ENCODE measurements around the gene PPP4R4. TPM values are rescaled to one million over a fixed set of nuclear protein-coding genes. Genes with fewer than 3 reads are reported as not detected.
"Not testable (repeated sequence)": the region's sequence is repeated elsewhere in the genome, so short reads cannot be mapped to it uniquely, and the experiment has no call there.

Gene PPP4R4
- polyA plus RNA-seq, 3 donors = 0.26 to 0.38 (median 0.27) TPM

DNA sequence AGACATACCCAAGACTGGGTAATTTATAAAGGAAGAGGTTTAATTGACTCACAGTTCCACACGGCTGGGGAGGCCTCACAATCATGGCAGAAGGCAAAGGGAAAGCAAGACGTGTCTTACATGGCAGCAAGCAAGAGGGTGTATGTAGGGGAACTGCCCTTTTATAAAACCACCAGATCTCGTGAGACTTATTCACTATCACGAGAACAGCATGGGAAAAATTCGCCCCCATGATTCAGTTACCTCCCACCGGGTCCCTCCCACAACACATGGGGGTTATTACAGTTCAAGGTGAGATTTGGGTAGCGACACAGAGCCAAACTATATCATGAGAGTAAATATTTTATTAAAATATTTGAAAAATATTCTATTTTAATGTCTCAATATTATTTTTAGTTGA is 94.5 kb downstream of the PPP4R4 start:
- DNase-seq = not testable (repeated sequence)

DNA sequence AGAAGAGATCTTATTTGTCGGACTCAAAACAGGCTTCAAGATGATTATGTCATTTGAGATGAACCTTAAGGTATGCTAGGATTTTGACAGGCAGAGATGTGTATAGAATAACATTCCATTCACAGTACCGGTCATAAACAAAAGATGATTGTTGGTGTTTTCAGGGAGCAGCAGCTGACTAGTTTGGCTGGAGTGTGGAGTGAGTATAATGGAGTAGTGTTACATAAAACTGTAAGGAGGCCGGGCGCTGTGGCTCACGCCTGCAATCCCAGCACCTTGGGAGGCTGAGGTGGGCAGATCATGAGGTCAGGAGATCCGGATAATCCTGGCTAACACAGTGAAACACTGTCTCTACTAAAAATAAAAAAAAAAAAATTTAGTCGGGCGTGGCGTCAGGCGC is 95.0 kb downstream of the PPP4R4 start:
- no peak for DNase-seq

- not testable (repeated sequence) for DNase-seq
These were observed 102.9 kb downstream of the PPP4R4 start for GRCh38 chr14:94276898-94277561.

DNA sequence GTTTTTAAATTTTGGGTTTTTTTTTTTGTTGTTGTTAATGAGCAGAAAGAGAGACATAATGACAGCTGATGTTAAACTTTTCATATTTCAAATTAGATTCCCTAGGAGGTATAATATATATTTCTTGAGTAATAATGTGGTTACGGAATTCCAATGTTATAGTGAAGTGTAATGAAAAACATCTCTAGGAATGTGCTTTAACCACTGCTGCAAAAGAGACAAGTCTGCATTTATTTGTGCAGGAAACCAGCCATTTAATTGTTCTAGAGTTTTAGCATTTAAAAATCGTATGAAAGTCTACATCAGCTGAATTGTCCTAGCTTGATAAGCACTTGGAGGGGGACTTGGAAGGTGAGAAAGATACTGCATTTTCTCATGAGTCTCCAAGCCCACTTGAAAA is 104.6 kb downstream of the PPP4R4 start:
- DNase-seq = no peak

GRCh38 chr14:94282991-94283723 is 109.0 kb downstream of the PPP4R4 start:
- DNase-seq = no peak

GRCh38 chr14:94284221-94284620 is 110.1 kb downstream of the PPP4R4 start:
- peak; percentile 14 for DNase-seq

GRCh38 chr14:94285158-94285557 is 111.0 kb downstream of the PPP4R4 start:
- no peak for DNase-seq

DNA sequence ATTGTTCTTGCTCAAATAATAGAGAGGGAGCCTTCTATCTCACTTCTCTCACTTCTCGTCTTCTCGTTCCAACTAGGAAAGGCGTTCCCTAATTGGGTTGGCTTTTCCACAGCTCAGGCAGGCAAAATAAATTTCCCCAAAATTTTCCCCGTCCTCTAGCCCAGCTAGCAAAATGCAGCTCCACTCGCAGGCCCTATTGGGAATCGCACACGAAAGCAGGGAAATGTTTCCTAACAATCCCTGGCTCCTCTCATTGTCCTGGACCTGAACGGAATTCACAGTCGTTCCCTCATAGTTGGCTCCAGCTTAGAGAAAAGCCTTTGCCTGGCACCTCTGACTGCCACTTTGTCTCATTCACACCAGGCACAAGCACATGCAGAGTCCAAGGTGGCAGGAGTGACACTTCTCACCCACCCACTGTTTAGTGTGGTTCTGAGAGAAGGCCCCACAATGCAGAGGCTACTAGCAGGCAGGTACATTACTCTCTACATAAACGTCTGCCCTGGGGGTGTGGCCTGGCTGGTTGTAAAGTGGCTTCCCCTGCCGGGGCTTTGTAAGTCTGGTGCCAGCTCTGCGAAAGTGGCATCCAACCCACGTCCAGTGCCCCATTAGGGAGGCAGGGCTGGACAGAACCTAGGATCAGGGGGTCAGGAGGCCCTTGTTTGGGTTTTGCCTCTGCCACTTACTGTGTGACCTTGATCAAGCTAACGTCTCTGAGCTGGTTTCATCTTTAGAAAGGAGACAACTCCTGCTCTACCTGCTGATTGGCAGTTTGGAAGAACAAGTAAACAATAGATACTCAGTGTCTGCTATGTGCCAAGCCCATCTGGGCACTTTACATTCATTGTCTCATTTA is 114.7 kb downstream of the PPP4R4 start:
- DNase-seq = no peak

DNA sequence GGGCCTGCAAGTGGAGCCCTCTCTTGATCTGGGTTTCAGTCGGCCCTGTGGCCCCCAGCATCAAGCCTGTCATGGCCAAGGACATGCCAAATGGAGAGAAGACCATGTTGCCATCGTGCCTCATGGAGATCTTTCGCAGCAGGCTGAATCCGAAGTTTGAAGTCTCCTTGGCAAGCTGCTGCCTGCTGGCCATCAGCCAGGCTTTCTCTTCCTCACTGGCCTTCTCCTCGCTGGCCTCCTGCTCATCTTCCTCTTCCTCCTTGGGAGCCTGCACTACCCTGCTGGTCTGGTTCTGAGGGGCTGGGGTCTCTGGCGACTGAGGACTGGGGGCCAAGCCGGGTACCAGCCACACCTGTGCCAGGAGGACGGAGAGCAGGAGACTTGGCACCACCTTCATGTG is 116.1 kb downstream of the PPP4R4 start:
- no peak for DNase-seq

- no peak for DNase-seq
These were observed 117.2 kb downstream of the PPP4R4 start for GRCh38 chr14:94291159-94291905.

DNA sequence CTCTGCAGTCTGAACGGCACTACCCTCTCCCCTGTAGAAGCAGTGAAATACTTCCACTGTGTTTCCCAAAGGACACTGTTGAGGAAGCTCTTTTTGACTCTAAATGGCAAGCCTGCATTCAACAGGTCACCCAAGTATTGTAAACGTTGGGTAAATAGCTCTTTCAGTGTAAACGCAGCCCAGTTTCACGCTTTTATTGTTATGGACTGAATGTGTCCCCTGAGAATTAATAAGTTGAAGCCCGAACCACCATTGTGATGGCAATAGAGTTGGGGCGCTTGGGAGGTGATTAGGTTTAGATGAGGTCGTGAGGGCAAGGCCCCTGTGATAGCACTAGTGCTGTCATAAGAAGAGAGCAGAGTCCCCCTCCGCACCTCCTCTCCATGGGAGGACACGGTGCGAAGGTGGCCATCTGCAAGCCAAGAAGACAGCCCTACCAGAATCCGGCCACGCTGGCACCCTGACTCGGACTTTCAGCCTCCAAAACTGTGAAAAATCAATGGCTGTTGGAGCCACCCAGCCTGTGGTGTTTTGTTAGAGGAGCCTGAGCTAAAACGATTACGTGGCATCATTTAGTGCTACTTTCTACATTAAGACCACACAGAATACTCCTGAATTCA is 117.9 kb downstream of the PPP4R4 start:
- no peak for DNase-seq

DNA sequence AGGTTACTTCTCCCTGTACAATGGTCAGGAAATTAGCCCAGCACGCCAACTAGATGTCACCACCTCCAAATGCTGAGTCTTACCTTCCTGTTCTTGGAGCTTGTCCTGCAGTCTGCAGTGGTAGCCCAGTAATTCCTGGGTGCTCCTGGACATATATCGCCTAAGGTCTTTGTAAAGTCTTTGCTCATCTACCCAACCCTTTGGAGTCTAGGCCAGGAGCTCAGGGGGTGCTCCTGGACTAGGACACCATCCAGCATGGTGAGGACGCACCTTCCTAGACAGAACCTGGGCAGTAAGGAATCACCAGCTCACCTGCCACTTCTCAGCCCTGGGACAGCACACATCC is 118.4 kb downstream of the PPP4R4 start:
- DNase-seq = no peak

- no peak for DNase-seq
These were observed 118.9 kb downstream of the PPP4R4 start, which contains the start of gene SERPINA10 for GRCh38 chr14:94292872-94293577. SERPINA10 (minus strand) TSS chr14:94293268; CDS start chr14:94290593, 2,675 bp downstream.

DNA sequence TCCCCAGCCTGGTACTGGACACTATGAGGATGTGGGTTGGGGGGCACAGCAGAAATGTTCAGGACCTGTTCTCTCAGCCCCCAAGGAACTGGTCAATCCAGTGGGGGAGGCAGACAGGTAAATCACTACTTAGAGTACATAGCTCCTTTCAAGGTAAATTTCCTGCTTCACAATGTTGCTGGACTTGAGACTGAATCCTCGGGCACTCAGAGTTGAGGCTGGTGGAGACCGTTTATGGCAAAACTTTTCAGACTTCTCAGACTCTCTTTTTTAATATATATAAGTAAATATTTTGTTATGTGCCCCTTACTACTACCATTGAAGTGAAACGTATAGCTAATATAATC is 119.4 kb downstream of the PPP4R4 start:
- no peak for DNase-seq

GRCh38 chr14:94295360-94296180 is 121.4 kb downstream of the PPP4R4 start:
- no peak for DNase-seq

- not testable (repeated sequence) for DNase-seq
These were observed 122.0 kb downstream of the PPP4R4 start for GRCh38 chr14:94296181-94296545.

DNA sequence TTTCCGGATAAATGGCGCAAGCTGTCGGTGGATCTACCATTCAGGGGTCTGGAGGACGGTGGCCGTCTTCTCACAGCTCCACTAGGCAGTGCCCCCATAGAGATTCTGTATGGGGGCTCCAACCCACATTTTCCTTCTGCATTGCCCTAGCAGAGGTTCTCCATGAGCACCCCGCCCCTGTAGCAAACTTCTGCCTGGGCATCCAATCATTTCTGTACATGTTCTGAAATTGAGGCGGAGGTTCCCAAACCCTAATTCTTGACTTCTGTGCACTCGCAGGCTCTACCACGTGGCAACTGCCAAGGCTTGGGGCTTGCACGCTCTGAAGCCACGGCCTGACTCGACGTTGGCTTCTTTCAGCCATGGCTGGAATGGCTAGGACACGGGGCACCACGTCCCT is 124.0 kb downstream of the PPP4R4 start:
- DNase-seq = no peak

- DNase-seq = no peak
These were observed 129.0 kb downstream of the PPP4R4 start for GRCh38 chr14:94303111-94303510.

DNA sequence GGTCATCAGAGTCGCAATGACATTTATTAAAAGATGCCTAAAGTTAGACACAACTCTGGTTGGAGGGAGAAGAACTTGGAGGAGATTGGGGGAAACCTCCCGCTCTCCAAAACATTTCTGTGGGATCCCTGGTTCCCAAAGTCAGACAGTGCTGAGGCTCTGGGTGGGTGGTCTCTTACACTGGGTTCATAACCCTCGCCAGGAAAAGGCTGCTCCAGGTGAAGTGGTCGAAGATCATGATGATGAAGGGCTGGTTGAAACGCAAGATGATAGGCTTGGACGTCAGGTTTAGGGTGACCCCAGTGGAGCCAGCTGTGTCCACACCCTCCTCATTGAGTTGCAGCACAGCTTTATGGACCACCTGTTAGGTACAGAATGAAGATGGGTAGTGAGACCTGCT is 130.1 kb downstream of the PPP4R4 start:
- DNase-seq = no peak

DNA sequence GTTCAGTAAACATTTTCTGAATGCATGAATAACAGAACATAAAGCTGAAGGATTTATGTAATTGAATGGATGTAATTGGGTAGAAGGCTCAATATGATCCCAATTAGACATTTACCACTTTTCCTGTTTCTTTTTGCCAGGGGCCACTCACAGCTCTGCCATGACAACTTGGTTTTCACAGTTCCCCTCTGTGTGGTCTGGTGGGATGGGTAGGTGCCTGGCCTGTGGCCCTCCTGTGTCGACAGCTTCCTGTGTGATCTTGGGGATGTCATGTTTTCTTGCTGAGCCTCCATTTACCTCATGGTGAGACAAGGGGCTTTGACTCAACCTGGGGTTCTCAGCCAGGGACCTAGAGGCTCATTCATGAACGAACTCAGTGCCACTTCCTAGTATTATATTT is 131.5 kb downstream of the PPP4R4 start:
- no peak for DNase-seq
